NCI-H345 treated with DMSO at 0.1 percent for 48 hours (cell line): Measurements from ENCODE around the gene C12orf60.
A peak's percentile ranks its signal among the peaks of the same experiment; 100 is the strongest.
"Not testable (repeated sequence)": the region's sequence is repeated elsewhere in the genome, so short reads cannot be mapped to it uniquely, and the experiment has no call there.

ENCODE experiments used
- DNase-seq: peaks from one replicate; lab custom pipeline; 2025; ENCODE audit not compliant: unreplicated experiment; lab: John Stamatoyannopoulos, UW

C12orf60 gene, protein sequence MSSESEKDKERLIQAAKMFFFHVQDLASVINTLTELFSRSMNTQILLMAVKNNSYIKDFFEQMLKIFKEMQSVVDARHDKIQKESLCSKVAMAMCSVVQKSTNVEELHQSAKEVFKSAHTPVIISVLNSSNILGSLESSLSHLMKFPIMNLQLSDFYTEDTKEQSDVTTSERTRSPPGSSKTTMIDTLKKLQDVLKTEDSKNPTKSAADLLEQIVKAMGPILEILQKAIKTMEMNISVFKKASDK

DNA sequence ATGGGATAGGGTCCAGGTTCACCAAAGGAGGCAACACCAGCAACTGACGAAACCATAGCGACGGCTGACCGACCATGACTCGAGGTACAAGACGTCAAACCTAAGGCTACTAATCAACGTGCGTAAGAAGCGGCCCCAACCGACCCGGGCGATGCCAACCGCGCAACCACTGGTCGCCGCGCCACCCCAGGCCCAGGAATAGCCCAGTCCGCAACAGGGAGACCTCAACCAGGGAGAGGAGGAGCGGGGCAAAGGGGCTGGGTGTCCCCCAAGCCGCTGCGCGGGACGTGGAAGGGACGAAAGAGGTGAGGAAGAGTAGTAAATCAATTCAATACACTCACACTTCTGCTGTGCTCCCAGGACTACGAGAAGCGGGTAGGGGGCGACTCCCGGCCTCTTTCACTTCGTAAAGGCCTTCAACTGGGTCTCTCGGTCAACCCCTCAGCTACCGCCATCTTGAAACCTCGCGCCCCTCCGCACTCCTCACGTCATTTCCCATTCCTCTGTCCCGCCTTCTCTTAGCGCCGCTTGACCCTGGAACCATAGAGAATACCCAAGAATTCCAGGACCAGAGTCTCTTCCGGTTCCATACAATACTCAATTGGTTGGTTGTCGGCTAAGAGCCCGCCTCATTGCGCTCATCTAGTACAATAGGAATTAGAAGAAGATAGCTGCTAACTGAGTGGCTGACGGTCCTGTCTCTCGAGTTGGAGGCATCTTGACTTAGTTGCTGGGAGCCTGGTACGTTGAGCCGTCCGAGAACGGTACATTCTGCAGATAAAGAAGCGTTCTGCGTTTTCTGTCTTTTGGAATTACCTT lies at the start of gene C12orf60, which contains the start of gene WBP11:
Gene C12orf60 (plus strand): TSS at position 660 of the 819 bp plus-strand sequence. CDS start 19,266 bp downstream, outside the sequence.
Gene WBP11 (minus strand): TSS at position 468 of the 819 bp plus-strand sequence. CDS start 2,095 bp downstream, outside the sequence.
- peak; percentile 98 for DNase-seq

DNA sequence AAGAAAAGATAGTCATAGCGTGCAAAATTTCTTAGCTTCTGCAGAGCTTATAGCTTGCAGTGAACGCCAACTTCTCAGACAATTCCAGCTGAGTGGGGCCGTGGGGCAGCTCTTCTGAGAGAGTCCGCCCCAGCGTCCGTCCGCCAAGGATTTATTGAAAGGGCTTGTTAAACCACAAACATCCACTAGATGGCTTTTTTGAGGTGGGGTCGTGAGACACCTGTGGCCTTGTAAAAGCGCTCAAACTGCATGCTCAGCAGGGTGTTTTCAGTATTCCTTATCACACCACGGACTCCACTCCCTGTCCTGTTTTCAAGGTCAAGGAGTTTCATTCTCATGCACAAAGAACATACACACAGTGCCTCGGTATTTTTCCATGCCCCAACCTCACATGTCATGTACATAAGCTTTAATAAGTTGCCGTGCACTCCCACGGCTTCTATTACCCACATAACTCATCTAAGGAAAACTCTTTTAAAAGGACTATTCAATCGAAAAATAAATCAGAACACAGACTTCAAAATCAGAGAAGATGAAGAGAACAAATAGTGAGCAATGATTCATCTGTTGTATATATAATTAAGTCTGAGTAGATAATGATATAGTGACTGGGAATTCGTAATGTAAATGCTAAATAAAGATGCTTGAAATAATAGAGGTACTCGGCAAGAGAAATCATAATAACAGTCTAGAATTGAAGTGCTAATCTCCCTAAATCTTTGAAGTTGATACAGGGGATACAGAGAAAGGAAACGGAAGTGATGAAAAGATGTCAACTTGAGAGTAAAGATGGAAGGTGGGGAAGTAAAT lies 46.9 kb upstream of the C12orf60 start:
- DNase-seq, result no peak

- DNase-seq, result not testable (repeated sequence)
These were observed 43.7 kb upstream of the C12orf60 start for GRCh38 chr12:14759711-14760280.

DNA sequence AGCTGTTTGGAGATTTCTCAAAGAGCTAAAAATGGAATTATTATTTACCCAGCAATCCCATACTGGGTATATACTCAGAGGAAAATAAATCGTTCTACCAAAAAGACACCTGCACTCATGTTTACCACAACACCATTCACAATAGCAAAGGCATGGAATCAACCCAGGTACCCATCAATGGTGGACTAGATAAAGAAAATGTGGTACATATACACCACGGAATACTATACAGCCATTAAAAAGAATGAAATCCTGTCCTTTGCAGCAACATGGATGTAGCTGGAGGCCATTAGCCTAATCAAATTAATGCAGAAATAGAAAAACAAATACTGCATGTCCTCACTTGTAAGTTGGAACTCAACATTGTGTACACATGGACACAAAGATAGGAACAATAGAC lies 38.1 kb upstream of the C12orf60 start:
- DNase-seq, result no peak

GRCh38 chr12:14766020-14766419 lies 37.5 kb upstream of the C12orf60 start:
- not testable (repeated sequence) for DNase-seq

GRCh38 chr12:14766649-14767215 lies 36.7 kb upstream of the C12orf60 start:
- DNase-seq, result no peak

DNA sequence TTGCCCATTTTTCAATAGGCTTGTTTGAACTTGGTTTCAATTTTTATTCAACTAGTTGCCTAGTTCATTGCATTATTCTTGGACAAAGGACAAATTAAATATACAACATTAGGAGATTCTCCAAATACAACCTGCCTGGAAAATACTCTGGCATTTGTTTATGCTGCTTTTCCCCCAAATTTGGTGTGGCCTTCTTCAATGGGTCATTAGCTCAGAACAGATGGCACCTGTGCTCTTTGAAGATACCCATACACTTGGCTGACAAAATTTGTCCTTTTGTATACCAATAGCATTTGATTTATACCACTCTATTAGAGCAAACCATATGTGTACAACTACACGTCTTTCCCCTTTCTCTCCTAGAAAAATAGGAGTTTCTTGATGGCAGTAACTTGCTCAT lies 35.9 kb upstream of the C12orf60 start:
- DNase-seq, result no peak

DNA sequence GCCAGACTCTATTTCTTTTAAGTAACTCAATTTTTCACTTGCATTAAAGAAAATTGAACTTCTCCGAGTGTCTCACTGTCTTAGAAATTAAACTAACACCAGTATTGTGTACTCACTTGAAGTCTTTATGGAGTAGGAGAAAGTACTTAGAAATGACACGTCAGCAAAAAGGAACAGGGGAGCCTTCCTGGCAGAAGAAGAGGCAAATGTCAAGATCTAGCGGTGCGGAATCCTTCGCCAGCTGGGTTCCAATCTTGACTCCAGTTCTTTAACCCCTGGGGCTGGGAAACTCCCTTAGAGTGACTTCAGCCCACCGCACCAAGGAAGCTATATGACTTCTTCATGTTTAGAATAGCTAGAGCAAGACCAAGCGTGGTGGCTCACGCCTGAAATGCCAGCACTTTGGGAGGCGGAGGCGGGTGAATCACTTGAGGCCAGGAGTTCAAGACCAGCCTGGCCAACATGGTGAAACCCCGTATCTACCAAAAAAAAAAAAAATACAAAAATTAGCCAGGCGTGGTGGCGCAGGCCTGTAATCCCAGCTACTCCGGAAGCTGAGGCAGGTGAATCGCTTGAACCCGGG lies 34.6 kb upstream of the C12orf60 start:
- DNase-seq, result no peak

GRCh38 chr12:14769466-14769968 lies 34.0 kb upstream of the C12orf60 start:
- no peak for DNase-seq

GRCh38 chr12:14769969-14770495 lies 33.4 kb upstream of the C12orf60 start:
- DNase-seq, result peak; percentile 89

DNA sequence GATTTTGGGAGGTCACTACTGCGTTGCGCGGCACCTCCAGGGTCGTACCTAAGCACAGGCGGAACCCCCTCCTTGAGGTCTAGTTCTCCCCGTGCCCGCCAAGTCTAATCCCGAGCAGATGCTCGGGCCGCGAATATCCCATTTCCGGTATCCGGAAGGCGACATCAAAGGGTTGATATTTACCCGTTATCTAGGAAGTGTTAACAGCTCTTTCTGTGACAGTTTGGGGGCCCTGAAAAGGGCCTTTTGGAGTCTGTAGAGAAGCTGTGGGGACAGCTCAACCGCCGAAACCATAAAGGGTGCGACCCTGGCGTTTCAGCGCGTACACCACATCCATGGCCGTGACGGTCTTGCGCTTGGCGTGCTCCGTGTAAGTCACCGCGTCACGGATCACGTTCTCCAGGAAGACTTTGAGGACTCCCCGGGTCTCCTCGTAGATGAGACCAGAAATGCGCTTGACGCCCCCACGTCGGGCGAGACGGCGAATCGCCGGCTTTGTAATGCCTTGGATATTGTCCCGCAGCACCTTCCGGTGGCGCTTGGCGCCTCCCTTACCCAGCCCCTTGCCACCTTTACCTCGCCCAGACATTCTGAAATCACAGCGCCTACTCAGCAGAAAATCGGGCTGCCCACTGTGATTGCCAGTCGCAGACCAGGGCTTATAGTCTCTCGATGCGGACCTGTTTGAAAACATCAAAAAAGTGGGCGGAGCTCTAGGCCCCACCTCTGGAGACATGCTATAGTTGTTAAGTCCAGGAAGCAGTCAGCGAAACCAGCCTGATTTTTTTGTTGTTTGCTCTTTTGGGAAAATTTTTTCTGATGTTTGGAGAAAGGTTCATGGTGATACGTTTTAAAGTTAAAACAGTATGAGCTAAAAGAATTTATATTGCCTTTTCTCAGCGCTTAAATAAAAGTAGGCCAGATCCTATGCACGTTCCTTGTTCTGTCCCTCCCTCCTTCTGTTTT lies 32.7 kb upstream of the C12orf60 start:
- peak; percentile 87 for DNase-seq

- DNase-seq, result no peak
These were observed 31.8 kb upstream of the C12orf60 start for GRCh38 chr12:14771651-14772137.

- DNase-seq, result no peak
These were observed 30.5 kb upstream of the C12orf60 start for GRCh38 chr12:14772946-14773345.

GRCh38 chr12:14773685-14774073 lies 29.8 kb upstream of the C12orf60 start:
- no peak for DNase-seq

DNA sequence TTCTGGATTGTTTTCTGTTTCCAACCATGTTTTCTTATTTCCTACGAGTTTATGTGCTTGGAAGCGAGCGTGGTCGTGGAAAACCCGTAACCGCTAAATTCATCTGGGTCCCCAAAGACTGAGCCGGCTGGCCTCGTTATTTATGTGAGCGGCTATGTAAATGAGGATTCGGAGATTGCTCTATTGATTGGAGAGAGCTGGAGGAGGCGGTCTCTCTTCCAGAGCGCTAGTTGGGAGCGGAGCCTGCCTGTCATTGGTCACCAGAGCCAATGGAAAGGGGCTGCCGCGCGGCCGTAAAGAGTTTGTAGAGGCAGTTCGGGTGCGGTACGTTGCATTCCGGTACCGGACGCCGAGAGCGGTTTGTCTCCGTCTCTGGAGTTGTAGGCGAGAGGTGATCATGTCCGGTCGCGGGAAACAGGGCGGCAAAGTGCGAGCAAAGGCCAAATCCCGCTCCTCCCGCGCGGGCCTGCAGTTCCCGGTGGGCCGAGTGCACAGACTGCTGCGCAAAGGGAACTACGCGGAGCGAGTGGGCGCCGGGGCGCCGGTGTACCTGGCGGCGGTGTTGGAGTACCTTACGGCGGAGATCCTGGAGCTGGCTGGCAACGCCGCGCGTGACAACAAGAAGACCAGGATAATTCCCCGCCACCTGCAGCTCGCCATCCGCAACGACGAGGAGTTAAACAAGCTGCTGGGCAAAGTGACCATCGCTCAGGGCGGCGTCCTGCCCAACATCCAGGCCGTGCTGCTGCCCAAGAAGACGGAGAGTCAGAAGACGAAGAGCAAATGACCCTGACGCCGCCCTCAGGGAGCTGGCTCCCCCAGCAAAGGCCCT lies 29.2 kb upstream of the C12orf60 start:
- DNase-seq, result no peak

DNA sequence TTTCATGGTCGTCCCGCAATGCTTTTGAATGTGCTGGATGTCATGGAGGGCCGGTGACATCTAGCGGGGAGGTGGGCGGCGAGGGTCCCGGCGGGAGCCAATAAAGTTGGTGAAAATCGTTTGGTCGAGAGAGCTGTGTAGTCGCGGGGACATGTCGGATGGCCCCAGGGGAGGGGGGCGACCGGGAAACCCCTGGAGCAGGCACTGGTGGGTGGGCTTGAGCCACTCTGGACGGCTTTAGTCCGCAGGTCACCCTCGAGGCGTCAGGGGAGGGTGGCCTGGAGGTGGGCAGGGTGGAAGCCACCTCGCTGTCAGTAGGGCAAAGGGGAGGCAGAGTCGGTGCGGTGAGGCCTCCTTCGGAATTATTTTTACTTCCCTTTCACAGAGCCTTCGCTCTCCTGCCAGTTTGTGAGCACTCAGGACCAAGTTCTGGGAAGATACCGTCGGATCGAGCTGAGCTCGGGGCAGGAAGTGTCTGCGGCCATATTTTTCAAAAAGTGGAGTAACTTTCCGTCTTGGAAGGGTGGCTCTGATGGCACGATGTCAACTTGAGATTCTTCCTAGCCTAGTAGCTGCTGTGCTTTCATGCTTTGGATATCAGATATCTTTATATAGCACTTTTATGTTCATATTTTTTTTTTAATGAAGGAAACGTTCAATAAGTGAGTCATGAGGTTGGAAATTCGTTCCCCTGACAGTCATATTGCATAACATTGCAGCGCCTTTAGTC lies 28.4 kb upstream of the C12orf60 start:
- DNase-seq, result no peak

GRCh38 chr12:14775636-14775980 lies 27.9 kb upstream of the C12orf60 start:
- no peak for DNase-seq
